ENCODE measurements around the gene CLMN.
"Not testable (repeated sequence)": the region's sequence is repeated elsewhere in the genome, so short reads cannot be mapped to it uniquely, and the experiment has no call there.

The CLMN gene

GRCh38 chr14:95193081-95193480, 126.6 kb downstream of the CLMN start:
- no peak for DNase-seq (ENCODE audit: low read depth in 2 of 2)

DNA sequence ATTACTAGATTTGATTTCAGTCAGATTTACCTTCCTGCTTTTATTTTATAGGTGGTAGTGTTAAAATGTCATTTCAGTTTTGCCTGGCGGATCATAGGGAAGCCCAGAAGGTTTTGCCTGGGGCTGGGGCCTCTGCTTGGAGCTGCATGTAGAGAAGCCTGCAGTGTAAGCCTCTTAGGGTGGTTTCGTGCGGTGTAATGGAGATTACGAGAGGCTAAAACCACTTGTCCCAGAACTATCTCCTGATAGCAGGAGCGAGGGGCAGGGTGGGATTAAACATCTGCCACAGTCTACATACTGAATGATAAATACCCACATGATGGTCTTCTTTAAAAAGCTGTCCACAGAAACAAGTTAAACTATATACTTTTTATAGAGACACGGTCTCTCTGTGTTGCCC, 127.4 kb downstream of the CLMN start:
- DNase-seq (ENCODE audit: low read depth in 2 of 2): no peak

- DNase-seq (ENCODE audit: low read depth in 2 of 2): no peak
These were observed 128.1 kb downstream of the CLMN start for GRCh38 chr14:95191445-95192199.

- DNase-seq (ENCODE audit: low read depth in 2 of 2): no peak
These were observed 128.9 kb downstream of the CLMN start for GRCh38 chr14:95190857-95191256.

DNA sequence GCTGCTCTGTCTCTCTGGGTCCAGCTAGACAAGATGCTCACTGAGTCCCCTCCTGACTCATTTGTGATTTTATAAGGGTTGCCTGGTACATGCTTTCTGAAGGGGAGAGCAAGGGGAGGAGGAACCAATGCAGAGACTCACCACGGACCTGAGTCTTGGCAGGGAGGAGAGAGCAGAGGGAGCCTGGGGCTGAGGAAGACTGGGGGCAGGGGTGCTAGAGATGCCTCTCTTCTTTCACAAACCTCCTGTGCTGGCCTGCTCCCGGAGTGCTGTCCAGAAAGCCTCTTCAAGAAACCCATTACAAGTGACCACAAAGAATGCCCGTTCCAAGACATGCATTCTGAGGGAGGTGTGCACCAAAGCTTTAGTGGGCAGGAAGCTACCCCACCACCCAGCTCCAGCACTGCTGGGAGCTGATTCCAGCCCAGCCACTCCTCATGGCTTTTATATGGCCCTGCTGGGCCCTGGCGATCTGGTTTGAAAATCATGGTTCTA, 129.3 kb downstream of the CLMN start:
- no peak for DNase-seq (ENCODE audit: low read depth in 2 of 2)

GRCh38 chr14:95189367-95190132, 130.2 kb downstream of the CLMN start:
- no peak for DNase-seq (ENCODE audit: low read depth in 2 of 2)

- DNase-seq (ENCODE audit: low read depth in 2 of 2): no peak
These were observed 131.3 kb downstream of the CLMN start for GRCh38 chr14:95188380-95188779.

DNA sequence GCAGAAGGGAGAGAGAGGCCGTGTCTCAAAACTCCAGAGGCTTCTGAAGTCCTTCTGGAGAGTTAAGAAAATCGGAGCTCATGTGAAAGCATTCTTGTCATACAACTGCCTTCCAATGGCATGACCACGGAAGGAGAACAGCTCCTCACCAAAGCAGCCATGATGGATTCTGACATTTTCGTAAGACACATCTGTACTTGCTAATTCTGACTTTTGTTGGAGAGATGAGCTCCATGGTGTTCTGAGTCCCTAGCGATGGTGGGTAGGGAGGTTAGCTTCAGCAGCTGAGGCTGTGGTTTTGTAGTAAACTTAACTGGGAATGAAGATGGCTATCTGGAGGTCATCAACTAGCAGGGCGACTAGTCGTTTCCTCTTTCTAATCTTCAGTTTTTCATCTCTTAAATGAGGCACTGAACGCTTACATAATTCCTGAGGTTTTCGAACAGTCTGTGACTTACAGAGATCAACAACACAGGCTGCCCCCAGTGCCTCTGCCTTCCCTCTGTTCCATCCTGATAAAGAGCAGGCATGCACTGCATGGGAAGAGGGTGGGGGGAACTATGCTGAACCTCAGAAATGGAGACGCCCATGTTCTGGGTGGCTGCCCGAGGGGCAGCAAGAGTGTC, 133.8 kb downstream of the CLMN start:
- no peak for DNase-seq (ENCODE audit: low read depth in 2 of 2)

GRCh38 chr14:95185033-95185766, 134.5 kb downstream of the CLMN start:
- no peak for DNase-seq (ENCODE audit: low read depth in 2 of 2)

- no peak for DNase-seq (ENCODE audit: low read depth in 2 of 2)
These were observed 135.3 kb downstream of the CLMN start for GRCh38 chr14:95184413-95184790.

- no peak for DNase-seq (ENCODE audit: low read depth in 2 of 2)
These were observed 135.9 kb downstream of the CLMN start for GRCh38 chr14:95183532-95184412.

DNA sequence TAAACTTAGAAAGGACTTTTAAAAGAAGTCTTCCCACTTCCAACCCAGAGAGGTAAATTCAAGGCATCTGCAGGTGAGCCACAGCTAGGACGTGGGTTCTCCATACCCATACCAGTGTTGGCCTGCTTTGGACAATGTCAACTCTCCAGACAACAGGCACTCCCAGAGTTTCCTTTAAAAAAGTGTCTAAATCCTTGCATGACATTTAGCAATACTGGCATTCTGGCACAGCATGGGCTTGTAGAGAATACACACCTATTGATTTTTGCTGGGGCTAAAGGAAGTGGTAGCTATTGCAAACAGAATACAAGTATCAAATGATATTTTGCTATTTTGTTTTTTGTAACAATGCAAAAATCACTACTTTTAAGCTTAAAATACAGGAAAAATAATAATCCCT, 136.6 kb downstream of the CLMN start:
- no peak for DNase-seq (ENCODE audit: low read depth in 2 of 2)

DNA sequence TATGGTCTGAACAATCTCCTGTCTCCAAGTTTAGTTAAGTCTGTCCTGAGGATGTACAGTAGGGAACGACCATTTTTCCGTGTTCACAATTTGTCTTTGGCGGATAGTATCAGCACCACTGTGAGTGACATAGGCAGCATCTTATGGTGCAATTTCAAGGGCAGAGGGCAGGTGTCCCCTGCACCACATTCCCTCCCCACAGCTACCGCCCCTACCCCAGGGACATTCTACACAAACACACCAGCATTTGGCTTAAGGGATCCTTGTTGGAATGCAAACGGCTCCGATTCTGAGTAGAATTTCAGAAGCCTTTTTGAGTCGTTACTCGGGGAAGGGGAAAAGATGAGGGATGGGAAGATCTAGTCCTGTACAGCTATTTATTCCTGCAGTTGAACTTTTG, 137.3 kb downstream of the CLMN start:
- DNase-seq (ENCODE audit: low read depth in 2 of 2): no peak

- DNase-seq (ENCODE audit: low read depth in 2 of 2): no peak
These were observed 138.6 kb downstream of the CLMN start for GRCh38 chr14:95180966-95181741.

DNA sequence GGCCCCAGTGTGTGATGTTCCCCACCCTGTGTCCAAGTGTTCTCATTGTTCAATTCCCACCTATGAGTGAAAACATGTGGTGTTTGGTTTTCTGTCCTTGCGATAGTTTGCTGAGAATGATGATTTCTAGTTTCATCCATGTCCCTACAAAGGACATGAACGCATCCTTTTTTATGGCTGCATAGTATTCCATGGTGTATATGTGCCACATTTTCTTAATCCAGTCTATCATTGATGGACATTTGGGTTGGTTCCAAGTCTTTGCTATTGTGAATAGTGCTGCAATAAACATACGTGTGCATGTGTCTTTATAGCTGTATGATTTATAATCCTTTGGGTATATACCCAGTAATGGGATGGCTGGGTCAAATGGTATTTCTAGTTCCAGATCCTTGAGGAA, 144.0 kb downstream of the CLMN start:
- DNase-seq (ENCODE audit: low read depth in 2 of 2): not testable (repeated sequence)

DNA sequence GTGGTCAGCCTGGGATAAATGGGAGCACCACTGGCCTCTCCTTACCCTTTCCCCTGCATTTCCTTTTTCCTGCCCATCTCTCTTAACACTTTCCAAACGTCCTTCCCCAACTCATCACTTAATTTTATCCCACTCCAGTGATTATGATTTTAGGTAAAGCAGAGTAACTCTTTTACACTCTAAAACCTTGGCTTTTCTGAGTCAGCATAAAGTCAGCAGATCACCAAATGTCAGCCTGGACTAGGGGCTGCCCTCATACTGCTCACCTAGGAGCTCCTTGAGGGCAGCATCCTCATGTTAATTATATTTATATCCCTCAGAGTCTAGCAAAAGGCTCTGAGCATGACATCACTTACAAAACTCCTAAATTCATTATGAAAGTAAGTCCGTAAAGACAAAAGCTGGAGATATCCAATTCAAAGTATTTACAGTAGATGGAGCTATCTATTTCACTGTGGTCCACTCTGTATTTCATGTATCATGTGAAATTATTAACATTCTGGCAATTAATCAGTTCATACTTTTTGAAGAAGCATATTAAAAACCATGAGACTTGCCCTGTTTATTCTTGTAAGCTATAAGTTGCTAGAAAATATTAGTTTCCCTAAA, 145.4 kb downstream of the CLMN start:
- DNase-seq (ENCODE audit: low read depth in 2 of 2): no peak

GRCh38 chr14:95173518-95173917, 146.2 kb downstream of the CLMN start:
- DNase-seq (ENCODE audit: low read depth in 2 of 2): no peak

DNA sequence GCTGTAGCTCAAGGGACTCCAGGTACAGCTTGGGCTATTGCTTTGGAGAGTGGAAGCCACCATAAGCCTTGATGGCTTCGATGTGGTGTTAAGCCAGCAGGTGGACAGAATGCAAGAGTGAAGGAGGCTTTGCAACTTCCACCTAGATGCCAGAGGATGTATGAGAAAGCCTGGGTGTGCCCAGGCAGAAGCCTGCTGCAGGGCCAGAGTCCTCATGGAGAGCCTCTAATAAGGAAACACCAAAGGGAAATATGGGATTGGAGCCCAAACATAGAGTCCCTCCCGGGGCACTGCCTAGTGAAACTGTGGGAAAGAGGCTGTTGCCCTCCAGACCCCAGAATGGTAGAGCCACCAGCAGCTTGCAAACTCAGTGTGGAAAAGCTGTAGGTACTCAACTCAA, 152.5 kb downstream of the CLMN start:
- no peak for DNase-seq (ENCODE audit: low read depth in 2 of 2)

DNA sequence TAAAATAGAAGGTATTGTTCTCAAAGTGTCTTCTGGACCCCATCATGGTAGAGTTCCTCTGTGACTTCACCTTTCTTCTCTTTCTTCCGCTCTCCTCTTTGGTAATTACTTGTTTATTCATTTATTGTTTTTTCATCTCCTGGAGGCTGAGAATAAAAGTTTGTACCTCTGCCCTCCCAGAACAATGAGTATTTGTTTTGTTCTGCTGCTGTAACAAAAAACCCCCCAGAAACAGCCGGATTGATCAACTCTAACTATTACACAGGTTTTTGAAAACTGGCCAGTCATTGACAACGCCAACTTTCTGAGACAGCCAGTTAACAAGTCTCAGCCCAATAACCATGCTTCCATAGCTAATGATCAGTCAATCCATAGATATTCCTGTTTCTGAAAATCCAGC, 154.2 kb downstream of the CLMN start:
- no peak for DNase-seq (ENCODE audit: low read depth in 2 of 2)

DNA sequence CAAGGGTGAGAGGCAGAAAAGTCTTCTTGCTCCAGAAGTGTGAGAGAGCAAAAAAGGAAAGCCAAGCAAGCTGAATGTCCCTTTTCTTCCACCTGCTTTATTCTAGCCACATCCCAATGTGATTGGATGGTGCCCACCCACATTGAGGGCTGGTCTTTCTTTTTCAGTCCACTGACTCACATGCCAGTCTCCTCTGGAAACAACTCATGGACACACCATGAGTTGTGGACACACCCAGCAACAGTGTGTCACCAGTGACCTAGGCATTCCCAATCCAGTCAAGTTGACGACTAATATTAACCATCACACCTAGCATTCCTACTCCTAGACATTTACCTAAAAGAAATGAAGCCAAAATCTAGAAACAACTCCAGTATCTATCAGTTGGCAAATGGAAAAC, 155.2 kb downstream of the CLMN start:
- no peak for DNase-seq (ENCODE audit: low read depth in 2 of 2)

Measured in stimulated activated CD4-positive, alpha-beta T cell treated with anti-CD3 and anti-CD28 coated beads, Interleukin-15, amount 100 ng/mL, for 48 hours (primary cell).